GM12891 (cell line): ENCODE measurements around the gene MYO7A.

Experiments
- POLR2A ChIP-seq: IDR thresholded peaks from 2 replicates; pipeline ENCODE4 v1.6.1; 2011; ENCODE audit warnings: low read depth, low read length, control low read depth
- POLR2AphosphoS5 ChIP-seq: IDR thresholded peaks from 2 replicates; pipeline ENCODE4 v1.6.1; 2011; ENCODE audit warnings: low read depth, low read length, control low read depth
- SPI1 ChIP-seq: IDR thresholded peaks from 2 replicates; pipeline ENCODE4 v1.6.1; 2011; ENCODE audit warnings: low read depth, low read length, control low read depth
- TAF1 ChIP-seq: IDR thresholded peaks from 2 replicates; pipeline ENCODE4 v1.6.1; 2011; ENCODE audit warnings: low read depth, low read length, control low read depth

DNA sequence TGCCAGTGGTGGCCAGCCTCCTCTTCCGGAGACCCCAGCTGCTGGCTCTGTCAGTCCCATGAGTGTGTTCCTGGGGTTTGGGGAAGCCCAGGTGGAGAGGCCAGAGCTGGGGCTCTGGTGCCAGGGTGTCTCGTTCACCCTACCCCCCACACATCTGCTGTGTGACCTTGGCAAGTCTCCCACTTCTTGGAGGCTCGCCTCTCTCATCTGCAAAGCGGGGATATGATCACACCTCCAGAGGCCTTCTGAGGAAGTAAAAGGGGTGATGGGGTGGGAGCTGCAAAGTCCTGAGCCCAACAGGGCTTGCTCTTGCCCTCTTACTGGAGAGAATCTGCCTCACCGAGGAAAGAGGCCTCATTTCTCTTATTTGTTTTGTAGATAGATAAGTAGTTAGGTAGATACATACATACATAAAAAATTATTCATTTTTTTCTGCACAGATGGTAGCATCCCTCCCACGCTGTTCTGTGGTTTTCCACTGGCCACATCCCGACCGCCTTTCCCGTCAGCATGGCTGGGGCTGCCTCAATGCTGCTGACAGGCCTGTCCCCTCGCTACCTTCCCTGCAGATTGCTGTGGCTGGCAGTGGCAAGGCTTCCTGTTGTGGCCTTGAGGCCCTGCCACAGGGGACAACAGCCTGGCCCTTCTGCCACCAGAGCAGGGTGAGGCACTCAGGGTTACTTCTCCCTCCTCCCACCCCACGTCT, 23.9 kb downstream of the MYO7A start:
- no peak for TF ChIP-seq POLR2A
- no peak for TF ChIP-seq POLR2AphosphoS5
- TF ChIP-seq TAF1: no peak
- no peak for TF ChIP-seq SPI1
